Neuron (in vitro differentiated cells): Measurements from ENCODE around the gene UBE2Q1.

Source experiments
- H2AFZ ChIP-seq: one replicate; pipeline ENCODE4 v1.6.1; 2013; ENCODE audit warnings: low read depth, mild to moderate bottlenecking, inconsistent platforms, low read length, moderate library complexity
- H3K27me3 ChIP-seq: one replicate; pipeline ENCODE4 v1.6.1; 2013; ENCODE audit warnings: low read length; ENCODE audit not compliant: insufficient read depth
- H3K36me3 ChIP-seq: one replicate; pipeline ENCODE4 v1.6.1; 2013; ENCODE audit warnings: low read length; ENCODE audit not compliant: insufficient read depth
- H3K4me1 ChIP-seq: one replicate; pipeline ENCODE4 v1.6.1; 2013; ENCODE audit warnings: low read length; ENCODE audit not compliant: insufficient read depth
- H3K4me3 ChIP-seq: 2 replicates; pipeline ENCODE4 v1.5.1; 2013; ENCODE audit warnings: mild to moderate bottlenecking, low read length, moderate library complexity
- H3K9me3 ChIP-seq: one replicate; pipeline ENCODE4 v1.6.1; 2013; ENCODE audit warnings: low read length

The UBE2Q1 gene

GRCh38 chr1:154553056-154554030 lies 5.1 kb downstream of the UBE2Q1 start:
- H3K36me3 ChIP-seq, result peaks cover 72% of the 10 kb centered on the region
- H3K4me3 ChIP-seq, result no peak overlapping the region

GRCh38 chr1:154552036-154552435 lies 6.4 kb downstream of the UBE2Q1 start:
- no peak overlapping the region for H2AFZ ChIP-seq
- no peaks in the 10 kb centered on the region for H3K9me3 ChIP-seq
- H3K4me1 ChIP-seq, result peaks cover 11% of the 10 kb centered on the region
- no peak overlapping the region for H3K4me3 ChIP-seq
- peaks cover 72% of the 10 kb centered on the region for H3K36me3 ChIP-seq
- no peaks in the 10 kb centered on the region for H3K27me3 ChIP-seq

More at GRCh38 chr1:154553056-154554030, 5.1 kb downstream of the UBE2Q1 start:
- no peaks in the 10 kb centered on the region for H3K27me3 ChIP-seq
- H2AFZ ChIP-seq, result no peak overlapping the region
- H3K4me1 ChIP-seq, result peaks cover 19% of the 10 kb centered on the region
- no peaks in the 10 kb centered on the region for H3K9me3 ChIP-seq

- Histone ChIP-seq H3K9me3 (no peaks in the 10 kb centered on the region), H3K36me3 (peaks cover 71% of the 10 kb centered on the region), H3K4me3 (no peak overlapping the region), H3K4me1 (peaks cover 5% of the 10 kb centered on the region), H3K27me3 (no peaks in the 10 kb centered on the region), H2AFZ (no peak overlapping the region)
These were observed 7.0 kb downstream of the UBE2Q1 start for GRCh38 chr1:154551474-154551873.

- Histone ChIP-seq H3K4me1 (no peaks in the 10 kb centered on the region), H3K36me3 (peaks cover 70% of the 10 kb centered on the region), H3K9me3 (no peaks in the 10 kb centered on the region), H2AFZ (no peak overlapping the region), H3K27me3 (no peaks in the 10 kb centered on the region), H3K4me3 (no peak overlapping the region)
These were observed 7.8 kb downstream of the UBE2Q1 start for GRCh38 chr1:154550657-154551056.

- Histone ChIP-seq H3K4me1 (no peaks in the 10 kb centered on the region), H3K4me3 (no peak overlapping the region), H3K9me3 (no peaks in the 10 kb centered on the region), H3K36me3 (peaks cover 65% of the 10 kb centered on the region), H3K27me3 (no peaks in the 10 kb centered on the region), H2AFZ (no peak overlapping the region)
These were observed 8.4 kb downstream of the UBE2Q1 start for GRCh38 chr1:154550070-154550469.

GRCh38 chr1:154549202-154549770 lies 9.2 kb downstream of the UBE2Q1 start:
- Histone ChIP-seq H3K4me3 (no peak overlapping the region), H3K4me1 (no peaks in the 10 kb centered on the region), H3K9me3 (no peaks in the 10 kb centered on the region), H3K27me3 (peaks cover under 1% of the 10 kb centered on the region), H3K36me3 (peaks cover 57% of the 10 kb centered on the region), H2AFZ (no peak overlapping the region)

- H3K4me1 ChIP-seq, result no peaks in the 10 kb centered on the region
- peaks cover 2% of the 10 kb centered on the region for H3K27me3 ChIP-seq
- peaks cover 44% of the 10 kb centered on the region for H3K36me3 ChIP-seq
- no peak overlapping the region for H3K4me3 ChIP-seq
- H2AFZ ChIP-seq, result no peak overlapping the region
- H3K9me3 ChIP-seq, result no peaks in the 10 kb centered on the region
These were observed 10.4 kb downstream of the UBE2Q1 start for GRCh38 chr1:154548028-154548427.

- Histone ChIP-seq H3K4me3 (no peak overlapping the region), H3K9me3 (no peaks in the 10 kb centered on the region), H3K4me1 (no peaks in the 10 kb centered on the region), H3K36me3 (peaks cover 36% of the 10 kb centered on the region), H3K27me3 (peaks cover 2% of the 10 kb centered on the region), H2AFZ (no peak overlapping the region)
These were observed 11.2 kb downstream of the UBE2Q1 start for GRCh38 chr1:154547105-154547732.

- H3K36me3 ChIP-seq, result peaks cover 29% of the 10 kb centered on the region
- no peaks in the 10 kb centered on the region for H3K4me1 ChIP-seq
- H3K27me3 ChIP-seq, result peaks cover 2% of the 10 kb centered on the region
- no peaks in the 10 kb centered on the region for H3K9me3 ChIP-seq
- no peak overlapping the region for H3K4me3 ChIP-seq
- no peak overlapping the region for H2AFZ ChIP-seq
These were observed 12.0 kb downstream of the UBE2Q1 start for GRCh38 chr1:154546264-154547063.

- Histone ChIP-seq H3K36me3 (no peaks in the 10 kb centered on the region), H3K27me3 (peaks cover 4% of the 10 kb centered on the region)
These were observed 17.2 kb downstream of the UBE2Q1 start for GRCh38 chr1:154541231-154541630.

GRCh38 chr1:154539486-154540483 lies 18.7 kb downstream of the UBE2Q1 start:
- H3K9me3 ChIP-seq, result no peaks in the 10 kb centered on the region
- H3K27me3 ChIP-seq, result peaks cover 4% of the 10 kb centered on the region
- no peaks in the 10 kb centered on the region for H3K36me3 ChIP-seq
- no peaks in the 10 kb centered on the region for H3K4me1 ChIP-seq
- no peak overlapping the region for H2AFZ ChIP-seq
- H3K4me3 ChIP-seq, result no peak overlapping the region

More at GRCh38 chr1:154541231-154541630, 17.2 kb downstream of the UBE2Q1 start:
- no peak overlapping the region for H3K4me3 ChIP-seq
- H3K9me3 ChIP-seq, result no peaks in the 10 kb centered on the region
- no peak overlapping the region for H2AFZ ChIP-seq
- H3K4me1 ChIP-seq, result no peaks in the 10 kb centered on the region

GRCh38 chr1:154536570-154536969 lies 21.9 kb downstream of the UBE2Q1 start:
- H3K27me3 ChIP-seq, result peaks cover 2% of the 10 kb centered on the region
- H3K4me3 ChIP-seq, result no peak overlapping the region
- no peaks in the 10 kb centered on the region for H3K9me3 ChIP-seq
- no peak overlapping the region for H2AFZ ChIP-seq
- H3K4me1 ChIP-seq, result no peaks in the 10 kb centered on the region
- no peaks in the 10 kb centered on the region for H3K36me3 ChIP-seq
